Stimulated activated CD8-positive, alpha-beta memory T cell treated with anti-CD3 and anti-CD28 coated beads, Interleukin-15, amount 100 ng/mL, for 4 hours (primary cell): ENCODE data around the gene PRICKLE2.

ENCODE experiments used
- DNase-seq, 2 donors: peaks; one replicate each; pipeline ENCODE4 v3.0.0-alpha.2; 2020; ENCODE audit warnings: low read depth in 2 of 2

The PRICKLE2 gene

DNA sequence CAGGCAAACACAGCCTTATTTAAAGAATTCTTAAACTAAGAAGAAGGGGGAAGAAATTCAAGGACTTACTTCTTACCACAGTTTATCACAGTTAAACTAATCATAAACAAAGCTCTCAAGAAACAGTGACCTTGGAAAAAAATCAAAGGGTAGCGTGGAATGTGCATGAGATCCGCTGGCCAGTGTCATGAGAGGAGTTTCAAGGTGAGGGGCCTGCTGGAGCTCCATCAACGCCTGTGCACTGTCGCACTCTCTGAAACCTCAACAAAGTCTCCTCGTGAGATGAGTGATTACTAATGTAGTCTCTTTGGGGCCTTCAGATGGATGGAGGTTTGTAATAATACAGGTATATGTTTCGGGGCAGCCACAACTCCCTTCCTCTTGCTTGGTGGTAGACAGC is 28.4 kb upstream of the PRICKLE2 start:
- DNase-seq, result no peak

DNA sequence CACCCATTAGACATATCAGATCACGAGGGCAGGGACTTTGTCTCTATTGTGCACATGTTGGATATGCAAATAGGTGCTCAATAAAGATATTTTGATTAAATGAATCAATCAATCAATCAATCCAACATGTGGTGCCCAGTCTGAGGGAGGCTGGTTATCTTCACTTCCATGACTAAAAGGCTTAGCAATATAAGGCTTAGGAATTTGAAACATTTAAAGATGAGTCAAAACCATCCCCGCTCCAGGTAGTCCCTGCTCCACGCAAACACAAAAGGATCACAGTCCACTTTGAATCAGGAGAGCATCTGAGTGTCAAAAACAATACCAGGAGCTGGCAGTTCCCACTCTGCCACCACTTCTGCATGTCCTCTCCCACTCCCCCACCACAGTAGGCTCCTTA is 25.8 kb upstream of the PRICKLE2 start:
- DNase-seq, result no peak

DNA sequence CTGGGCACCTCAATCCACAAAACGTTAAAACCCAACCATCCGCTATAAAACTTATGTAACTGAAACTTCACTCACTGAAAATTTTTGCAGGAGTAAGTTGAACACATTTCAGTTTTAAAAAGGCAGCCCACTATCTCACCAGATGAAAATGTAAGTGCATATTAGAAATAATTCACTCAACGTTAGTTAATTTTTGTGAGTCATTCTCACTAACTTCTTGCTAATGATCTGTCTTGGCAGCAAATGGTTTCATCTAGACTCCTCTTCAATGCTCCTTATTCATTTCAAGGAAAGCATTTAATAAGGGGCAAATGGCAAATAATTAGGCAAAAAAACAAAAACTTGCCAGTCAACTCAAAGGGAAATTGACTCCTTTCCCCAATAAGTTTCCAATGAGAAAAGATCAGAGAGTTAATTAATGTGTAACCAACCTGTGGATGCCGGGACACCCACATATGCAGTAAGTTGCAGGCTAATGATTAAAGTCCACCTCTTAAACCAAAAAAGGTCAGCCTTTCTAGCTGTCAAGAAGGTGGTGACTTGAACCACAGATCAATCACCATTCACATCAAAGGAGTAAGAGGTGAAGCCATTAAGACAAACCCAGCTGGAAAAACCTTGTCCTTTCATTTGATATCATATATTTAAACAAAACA is 22.9 kb upstream of the PRICKLE2 start:
- no peak for DNase-seq

DNA sequence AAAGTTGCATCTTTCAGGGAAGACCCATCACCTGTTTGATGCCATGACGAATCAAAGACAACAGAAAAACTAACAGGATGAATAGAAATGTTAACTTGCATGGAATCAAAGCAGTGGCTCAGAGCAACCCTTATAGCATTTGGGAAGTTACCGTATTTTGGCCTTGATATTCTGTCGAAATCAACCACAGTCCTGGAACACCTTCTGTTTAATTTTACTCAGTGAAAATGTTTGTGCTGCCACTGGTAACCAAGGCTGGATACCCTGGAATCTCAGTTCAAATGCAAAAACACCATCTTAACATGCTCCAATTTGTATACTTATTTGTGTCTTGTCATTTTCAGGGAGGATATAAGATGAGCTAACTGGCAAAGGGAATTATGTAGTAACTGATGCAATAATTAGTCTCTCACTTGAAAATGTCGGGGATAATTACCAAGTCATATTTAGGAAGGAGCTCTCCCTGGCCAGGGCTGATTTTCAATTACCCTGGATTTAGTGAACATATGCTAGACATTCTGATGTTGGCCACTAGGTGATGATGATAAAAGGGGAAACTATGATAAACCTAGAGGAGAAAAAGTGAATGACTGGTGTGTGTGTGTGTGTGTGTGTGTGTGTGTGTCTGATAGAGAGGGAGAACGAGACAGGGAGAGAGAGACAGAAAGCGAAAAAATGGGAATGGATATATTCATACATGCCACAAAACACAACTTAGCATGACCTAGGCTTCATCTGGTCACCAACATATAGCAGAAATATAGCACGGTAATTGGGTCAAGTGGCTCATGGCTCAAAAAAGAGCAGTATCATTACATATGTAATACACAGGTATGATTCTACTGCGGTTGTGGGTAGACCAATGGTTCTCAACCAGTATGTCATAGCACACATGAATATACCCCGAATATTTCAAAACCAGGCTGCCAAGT is 19.0 kb upstream of the PRICKLE2 start:
- DNase-seq, result no peak

DNA sequence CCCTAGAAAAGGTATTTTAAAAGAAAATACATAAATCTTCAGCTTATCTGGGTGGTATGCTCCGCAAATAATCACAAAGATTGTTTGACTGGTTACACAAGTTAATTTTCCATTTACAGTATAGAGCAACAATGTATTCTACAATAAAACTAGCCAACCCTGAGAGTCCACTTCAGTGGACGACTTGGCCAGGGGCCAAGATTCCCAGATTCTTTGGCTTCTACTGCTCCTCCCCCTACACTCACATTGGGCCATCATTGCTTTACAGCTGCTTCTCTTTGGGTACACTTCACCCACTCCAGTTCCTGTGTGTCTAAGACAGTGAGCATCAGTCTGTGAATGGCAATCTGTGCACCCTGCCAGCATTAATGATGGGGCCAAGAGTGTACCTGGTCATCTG is 17.2 kb upstream of the PRICKLE2 start:
- DNase-seq, result no peak

DNA sequence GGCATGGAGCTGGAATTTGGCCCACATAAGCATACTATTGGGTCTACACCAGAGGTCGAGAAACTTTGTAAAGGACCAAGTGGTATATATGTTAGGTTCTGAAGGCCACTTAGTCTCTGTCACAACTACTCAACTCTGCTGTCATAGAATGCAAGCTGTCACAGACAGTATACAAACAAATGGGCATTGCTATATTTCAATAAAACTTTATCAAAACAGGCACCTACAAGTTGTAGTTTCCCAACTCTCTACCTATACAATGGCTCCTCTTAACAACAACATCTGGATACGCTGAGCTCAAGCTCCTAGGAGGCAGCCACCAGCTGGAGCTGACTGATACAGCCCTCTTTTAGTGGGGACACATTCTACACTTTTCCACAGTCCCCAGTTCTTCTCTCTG is 15.7 kb upstream of the PRICKLE2 start:
- no peak for DNase-seq

DNA sequence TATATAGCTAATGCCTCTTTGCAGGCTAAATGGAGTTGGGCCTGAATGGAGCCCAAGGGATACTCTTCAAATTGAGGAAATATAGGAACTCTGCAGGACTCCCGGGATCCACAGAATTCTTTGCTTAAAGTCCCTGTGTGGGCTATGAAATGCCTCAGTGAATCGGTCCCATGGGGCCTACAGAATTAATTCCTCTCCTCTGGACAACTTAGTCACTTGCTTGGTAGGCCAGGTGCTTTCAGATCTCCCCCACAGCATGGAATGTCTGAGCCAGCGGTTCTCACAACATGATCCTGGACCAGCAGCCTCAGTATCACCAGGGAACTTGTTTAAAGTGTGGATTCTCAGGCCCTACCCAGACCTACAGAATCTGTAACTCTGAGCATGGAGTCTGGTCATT is 15.1 kb upstream of the PRICKLE2 start:
- no peak for DNase-seq

DNA sequence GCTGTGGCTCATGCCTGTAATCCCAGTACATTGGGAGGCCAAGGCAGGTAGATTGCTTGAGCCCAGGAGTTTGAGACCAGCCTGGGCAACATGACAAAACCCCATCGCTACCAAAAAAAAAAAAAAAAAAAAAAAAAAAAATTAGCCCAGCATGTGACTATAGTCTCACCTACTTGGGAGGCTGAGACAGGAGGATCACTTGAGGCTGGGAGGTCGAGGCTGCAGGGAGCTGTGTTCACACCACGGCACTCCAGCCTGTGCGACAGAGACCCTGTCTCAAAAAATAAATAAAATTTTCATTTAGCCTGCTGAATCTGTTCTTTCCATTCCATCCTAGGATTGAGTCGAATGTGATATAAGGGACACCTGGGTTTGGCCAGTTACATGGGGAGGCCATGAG is 14.6 kb upstream of the PRICKLE2 start:
- no peak for DNase-seq

DNA sequence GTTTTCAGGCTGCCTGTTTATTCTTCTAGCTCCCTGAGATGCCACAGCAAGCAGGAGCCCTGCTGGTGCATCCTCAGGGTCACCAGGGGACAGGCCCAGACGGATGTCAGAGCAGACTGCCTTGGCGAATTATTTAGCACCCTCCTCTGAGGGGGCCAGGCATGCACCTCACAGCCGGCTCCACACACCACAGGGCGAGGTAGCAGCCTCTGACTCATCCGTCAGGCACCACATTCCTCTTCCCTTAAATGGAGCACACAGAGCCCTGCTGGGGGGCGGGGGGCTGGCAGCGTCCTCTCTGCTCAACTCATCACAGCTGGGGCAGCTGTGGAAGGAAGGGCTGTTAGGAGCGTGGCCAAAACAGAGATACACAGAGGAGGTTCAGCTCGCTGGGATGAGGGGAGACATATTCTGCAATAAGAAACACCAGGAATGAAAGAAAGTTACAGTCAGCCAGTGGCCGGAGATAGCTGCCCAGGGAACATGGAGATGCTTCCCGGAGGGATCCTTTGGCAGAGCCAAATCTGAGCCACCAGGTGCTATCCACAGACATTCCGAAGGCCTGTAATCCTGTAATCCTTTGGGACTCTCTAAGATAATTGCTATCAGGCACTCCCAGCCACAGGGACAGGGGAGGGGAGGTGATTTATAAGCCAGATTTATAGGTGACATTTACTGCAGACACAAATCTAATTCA is 13.9 kb upstream of the PRICKLE2 start:
- no peak for DNase-seq

DNA sequence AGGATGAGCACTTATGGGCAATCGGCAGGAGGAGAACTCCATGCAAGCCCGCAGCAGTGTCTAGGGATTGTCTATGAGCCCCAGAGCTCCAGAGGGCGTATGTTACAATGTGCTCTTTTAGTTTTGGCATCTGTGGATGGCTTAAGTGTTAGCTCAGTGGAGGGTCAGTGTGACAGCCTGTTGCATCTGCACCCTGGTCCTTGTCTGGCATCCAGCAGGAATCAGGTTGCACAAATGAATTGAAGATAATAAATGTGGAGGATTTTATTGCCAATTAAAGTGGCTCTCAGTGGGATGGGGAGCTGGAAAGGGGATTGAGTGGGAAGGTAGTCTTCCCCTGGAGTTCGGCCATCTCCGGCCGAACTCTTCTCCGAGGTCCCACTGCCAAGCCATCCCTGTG is 11.8 kb upstream of the PRICKLE2 start:
- DNase-seq, result no peak

DNA sequence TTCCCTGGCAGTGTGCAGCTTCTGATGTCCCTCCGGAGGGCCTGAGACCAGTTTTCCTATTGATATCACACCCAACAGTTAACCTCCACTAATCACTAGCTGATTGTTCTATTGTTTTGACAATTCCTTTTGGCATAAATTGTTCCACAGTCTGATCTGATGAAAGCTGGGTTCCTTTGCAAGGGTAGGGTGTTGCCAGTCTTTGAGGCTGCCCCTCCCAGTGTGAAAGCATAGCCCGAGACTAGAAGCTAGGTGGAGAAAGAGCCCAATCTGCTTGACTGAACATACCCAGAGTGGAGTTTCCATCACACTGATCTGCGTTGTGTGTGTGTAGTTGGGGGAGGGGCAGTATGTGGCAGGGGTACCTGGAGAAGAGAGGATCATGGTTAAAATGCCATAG is 10.3 kb upstream of the PRICKLE2 start:
- no peak for DNase-seq

DNA sequence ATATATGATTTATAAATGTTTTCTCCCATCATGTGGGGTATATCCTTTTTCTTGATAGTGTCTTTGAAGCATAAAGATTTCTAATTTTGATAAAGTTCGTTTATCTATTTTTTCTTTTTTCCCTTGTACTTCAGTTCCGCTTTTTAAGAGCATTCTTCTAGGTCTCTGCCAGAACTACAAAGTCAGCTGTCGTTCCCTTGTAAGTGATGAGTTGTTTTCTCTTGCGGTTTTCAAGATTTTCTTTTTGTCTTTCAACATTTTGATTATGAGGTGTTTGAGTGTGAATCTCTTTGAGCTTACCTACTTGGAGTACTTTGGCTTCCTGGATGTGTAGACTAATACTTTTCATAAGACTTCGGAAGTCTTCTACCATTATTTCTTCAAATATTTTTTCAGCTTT is 9.3 kb upstream of the PRICKLE2 start:
- no peak for DNase-seq

DNA sequence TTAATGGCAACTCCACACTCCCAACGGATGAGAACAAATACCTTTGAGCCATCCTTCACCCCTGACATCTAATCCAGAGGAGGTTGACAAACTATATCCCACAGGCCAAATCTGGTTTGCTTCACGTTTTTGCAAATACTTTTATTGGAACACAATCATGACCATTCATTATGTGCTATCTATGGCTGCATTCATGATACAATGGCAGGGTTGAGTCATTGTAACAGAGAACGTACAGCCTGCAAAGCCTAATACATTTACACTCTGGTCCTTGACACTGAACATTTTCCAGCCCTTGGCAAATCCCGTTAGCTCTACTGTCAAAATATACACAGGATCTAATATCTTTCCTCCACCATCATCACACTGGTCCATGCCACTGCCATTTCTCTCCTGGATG is 7.6 kb upstream of the PRICKLE2 start:
- DNase-seq, result no peak

DNA sequence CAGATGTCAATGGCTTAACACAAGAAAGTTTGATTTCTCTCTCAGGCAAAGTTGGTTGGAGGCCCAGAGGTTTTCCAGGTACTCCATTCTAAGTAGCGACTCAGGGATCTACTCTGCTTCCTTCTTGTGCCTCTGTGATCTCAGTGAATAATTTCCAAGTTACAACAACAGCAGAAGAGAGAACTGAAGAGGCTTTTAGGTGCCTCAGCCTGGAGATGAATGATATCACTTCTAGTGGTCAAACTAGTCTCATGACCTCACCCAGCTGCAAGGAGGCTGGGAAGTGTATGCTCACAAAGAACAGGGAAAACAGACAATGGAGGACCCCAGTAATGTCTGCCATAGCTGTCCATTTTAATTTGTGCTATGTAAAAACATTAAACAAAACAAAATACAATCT is 4.6 kb upstream of the PRICKLE2 start:
- DNase-seq, result no peak

DNA sequence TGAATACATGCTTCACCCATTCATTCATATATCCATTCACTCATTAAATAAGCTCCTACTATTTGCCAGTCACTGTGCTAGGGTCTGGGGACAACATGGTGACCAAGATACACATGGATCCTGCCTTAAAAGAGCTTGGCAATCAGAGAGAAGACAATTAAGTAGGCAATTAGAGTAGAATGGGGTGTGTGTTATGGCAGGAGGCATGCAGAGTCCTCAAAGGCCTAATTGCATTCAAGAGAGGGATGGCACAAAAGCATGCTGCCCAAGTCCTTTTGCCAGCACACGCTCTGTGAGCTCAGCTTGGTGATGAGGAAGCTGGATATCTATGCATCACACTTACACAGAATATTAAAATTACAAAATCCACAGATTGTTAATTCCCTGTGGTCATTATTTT is 2.8 kb upstream of the PRICKLE2 start:
- DNase-seq, result no peak

DNA sequence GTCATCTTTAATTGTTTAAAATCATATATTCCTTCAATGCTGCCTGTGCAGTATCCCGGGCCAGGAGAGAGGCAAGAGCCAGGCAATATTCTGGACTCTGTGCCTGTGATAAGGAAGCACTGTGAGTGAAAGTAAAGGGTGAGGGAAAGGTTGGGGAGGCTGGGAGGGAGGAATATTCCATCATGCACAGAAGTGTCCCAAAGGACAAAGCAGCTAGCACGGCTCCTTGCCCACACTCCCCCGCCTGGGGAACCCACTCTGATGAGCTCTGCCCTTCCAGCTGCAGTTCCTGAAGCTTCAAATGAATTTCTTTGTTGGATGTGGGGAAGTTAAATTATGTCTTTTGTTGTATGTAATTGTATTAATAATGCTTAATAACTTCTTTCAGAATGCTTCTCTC is 1.5 kb upstream of the PRICKLE2 start:
- DNase-seq, result no peak

DNA sequence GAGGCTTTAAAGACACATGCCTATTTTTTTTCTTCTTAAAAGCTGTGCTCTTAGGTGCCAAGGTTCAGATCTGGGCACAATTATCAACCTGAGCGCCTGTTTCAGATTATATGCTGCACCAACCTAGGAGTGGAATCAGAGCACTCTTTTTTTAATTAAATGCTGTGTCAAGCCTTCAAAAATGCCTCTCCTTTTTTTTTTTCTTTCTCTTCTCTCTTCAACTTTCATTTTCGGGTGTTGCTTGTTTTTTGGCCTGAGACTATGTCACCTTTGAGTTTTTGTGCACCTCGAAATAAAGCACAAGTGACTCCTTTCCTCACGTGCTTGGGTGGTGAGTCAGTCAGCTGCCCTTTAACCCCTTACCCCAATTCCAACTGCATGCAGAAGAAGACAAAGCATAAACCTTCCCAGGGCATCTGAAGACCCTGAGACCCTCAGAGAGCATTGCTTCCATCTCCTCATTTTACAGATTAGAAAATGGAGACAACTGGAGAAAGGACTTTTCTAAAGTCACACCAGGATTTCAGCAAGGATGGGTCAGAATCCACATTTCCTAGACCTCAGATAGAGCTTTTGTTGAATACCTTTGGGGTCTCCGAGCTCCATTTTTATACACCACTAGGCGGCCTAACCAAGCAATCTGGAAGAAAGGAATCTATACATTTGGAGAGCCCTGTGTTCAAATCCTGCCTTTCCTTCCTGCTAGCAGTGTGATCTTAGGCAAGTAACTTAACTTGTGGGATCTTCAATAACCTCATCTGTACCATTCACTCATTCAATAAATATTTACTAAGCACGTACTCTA is 631 bp upstream of the PRICKLE2 start:
- DNase-seq, result no peak

DNA sequence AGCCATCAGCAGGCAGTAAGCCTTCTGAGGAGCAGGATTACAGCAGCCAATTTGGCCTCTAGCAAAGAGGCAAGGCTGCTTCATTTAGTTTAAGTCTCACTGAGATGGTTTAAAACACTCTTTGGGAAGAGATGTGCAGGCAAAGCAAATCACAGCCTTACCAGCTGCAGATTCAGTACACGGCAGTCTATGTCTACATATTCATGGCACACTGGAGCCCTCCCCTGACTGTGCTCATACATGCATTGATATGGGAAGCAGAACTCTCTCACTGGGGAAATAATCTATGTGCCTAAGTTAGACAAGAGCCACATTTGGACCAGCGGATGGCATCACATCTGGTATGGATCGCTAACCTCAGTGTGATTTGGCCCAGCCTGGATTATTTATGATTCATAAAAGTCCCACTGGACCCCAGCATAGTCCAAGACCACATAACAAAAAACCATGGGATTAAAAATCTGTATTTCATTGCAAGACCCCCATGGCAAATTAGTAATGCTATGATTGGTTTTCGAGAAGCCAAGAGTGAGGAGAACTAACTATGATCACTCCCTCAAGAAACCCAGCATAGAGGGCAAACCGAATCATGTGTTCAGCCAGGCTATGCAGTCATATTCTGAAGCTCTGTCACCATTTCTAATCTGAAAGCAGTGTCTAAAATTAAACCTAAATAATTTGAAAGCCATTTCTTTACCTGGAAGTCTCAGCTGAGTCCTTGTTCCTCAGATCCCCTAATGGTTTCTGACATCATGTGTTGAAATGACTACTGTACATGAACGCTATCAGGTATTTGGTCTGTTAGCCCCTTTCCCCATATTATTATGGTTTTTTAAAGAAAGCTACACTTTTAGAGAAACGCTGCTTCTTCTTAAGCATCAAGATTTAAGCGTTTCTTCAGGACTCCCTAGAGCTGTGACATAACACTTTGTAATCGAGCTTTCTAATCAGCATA is 1.2 kb downstream of the PRICKLE2 start:
- DNase-seq, result no peak

DNA sequence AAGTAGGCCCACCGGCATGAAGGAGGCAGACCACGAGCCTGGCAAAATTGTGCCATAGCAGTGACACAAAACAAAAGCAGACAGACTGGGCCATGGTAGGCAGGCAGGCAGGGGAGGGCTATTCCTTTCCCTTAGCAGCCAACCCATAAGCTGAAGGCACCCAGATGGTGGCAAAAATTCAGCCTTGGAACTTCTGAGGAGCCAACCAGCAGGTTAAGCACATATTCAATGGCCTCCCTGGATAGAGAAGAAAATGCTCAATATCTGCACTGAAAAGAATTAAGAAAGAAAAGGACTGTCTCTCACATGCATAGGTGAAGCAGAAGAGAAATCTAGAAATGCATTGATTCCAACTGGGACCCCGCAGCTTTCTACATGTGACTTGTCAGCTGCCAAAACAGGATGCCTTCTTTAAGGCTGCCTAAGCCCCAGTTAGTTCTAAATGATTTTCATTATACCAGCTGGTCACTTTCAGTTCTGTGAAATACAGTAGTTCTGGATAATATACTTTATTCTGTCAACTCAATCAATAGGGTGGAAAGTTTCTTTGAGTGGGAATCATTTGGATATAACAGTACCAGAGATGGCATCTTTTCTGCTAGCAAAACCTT is 2.7 kb downstream of the PRICKLE2 start:
- DNase-seq, result no peak

DNA sequence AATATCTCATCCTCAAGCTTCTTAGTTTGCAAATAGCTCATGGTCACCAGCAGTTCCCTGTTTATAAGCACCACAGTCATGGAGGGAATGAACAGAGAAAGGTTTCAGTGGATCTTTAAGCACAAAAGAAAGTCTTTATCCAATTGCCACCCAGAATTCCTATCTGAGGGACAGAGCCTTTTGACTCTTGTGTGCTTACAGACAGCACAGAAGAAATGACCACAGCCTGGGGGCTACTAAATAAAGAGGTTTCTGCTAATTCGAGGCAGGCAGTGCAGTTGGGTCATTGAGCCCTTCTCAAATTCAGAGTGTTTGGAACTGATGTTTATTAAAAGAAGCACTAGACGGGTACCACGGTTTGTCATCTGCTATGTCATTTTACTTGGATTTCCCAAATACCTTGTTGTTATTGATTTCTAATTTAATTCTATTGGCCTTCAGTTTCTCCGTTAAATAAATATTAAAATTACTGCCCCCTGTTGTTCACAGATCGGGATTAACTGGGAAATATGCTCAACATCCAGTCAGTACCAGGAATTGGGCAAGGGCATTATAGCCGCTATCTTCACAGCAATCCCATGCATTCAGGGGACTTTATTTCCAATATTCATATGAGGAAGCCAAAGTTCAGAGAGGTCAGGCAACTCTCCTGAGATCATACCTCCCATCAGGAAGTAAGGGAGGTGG is 3.6 kb downstream of the PRICKLE2 start:
- no peak for DNase-seq
